Globus pallidus (tissue), 1 donor: Measurements from ENCODE around the gene GPX2.
A peak's percentile ranks its signal among the peaks of the same experiment; 100 is the strongest.

ENCODE experiments used
- DNase-seq: peaks from one replicate; pipeline ENCODE4 v3.0.0-alpha.2; 2015; ENCODE audit warnings: low spot score

Gene GPX2

GRCh38 chr14:64942531-64943111 lies at the start of gene GPX2:
GPX2 (minus strand) TSS chr14:64942745; CDS start chr14:64942726, 19 bp downstream.
- DNase-seq: no peak

- no peak for DNase-seq
Observed at GRCh38 chr14:64990939-64991338, 48.4 kb upstream of the GPX2 start.

GRCh38 chr14:64990296-64990695 lies 47.8 kb upstream of the GPX2 start:
- no peak for DNase-seq

GRCh38 chr14:64987438-64987767 lies 44.9 kb upstream of the GPX2 start:
- no peak for DNase-seq

- DNase-seq: peak; percentile 96
Observed at GRCh38 chr14:64986648-64987437, 44.3 kb upstream of the GPX2 start, which contains the start of gene FNTB. FNTB (plus strand) TSS chr14:64986895; CDS start chr14:64986954, 59 bp downstream.

GRCh38 chr14:64983439-64984310 lies 41.1 kb upstream of the GPX2 start:
- DNase-seq: peak; percentile 42

GRCh38 chr14:64979336-64980074 lies 37.0 kb upstream of the GPX2 start:
- no peak for DNase-seq

- no peak for DNase-seq
Observed at GRCh38 chr14:64974563-64974962, 32.0 kb upstream of the GPX2 start.

GRCh38 chr14:64973826-64974225 lies 31.3 kb upstream of the GPX2 start:
- no peak for DNase-seq

GRCh38 chr14:64973026-64973442 lies 30.5 kb upstream of the GPX2 start:
- DNase-seq: no peak

- DNase-seq: no peak
Observed at GRCh38 chr14:64971943-64972791, 29.6 kb upstream of the GPX2 start, which contains the start of gene RAB15. RAB15 (minus strand) TSS chr14:64972336; CDS start chr14:64972076, 260 bp downstream.

- no peak for DNase-seq
Observed at GRCh38 chr14:64971491-64971942, 29.0 kb upstream of the GPX2 start.

- no peak for DNase-seq
Observed at GRCh38 chr14:64970776-64971477, 28.4 kb upstream of the GPX2 start.

GRCh38 chr14:64970041-64970440 lies 27.5 kb upstream of the GPX2 start:
- DNase-seq: no peak

GRCh38 chr14:64968651-64969050 lies 26.1 kb upstream of the GPX2 start:
- no peak for DNase-seq

- DNase-seq: no peak
Observed at GRCh38 chr14:64968167-64968566, 25.6 kb upstream of the GPX2 start.

GRCh38 chr14:64966976-64967375 lies 24.4 kb upstream of the GPX2 start:
- DNase-seq: no peak

- no peak for DNase-seq
Observed at GRCh38 chr14:64965356-64966000, 22.9 kb upstream of the GPX2 start.

GRCh38 chr14:64963611-64964010 lies 21.1 kb upstream of the GPX2 start:
- DNase-seq: no peak
